Epithelial cell of esophagus (primary cell): ENCODE results near the gene PTPN12.
"Not testable (repeated sequence)": the region's sequence is repeated elsewhere in the genome, so short reads cannot be mapped to it uniquely, and the experiment has no call there.

Experiments used
- DNase-seq: peaks from one replicate; pipeline ENCODE4 v3.0.0; 2010; ENCODE audit warnings: low read depth
- H3K4me3 ChIP-seq: 2 replicates; pipeline ENCODE4 v1.5.1; 2011; ENCODE audit warnings: mild to moderate bottlenecking, low read length, control low read depth
- TF ChIP-seq, protein P1 (sequence below): IDR thresholded peaks from 2 replicates; pipeline ENCODE4 v1.5.1; 2011; ENCODE audit warnings: low read depth, mild to moderate bottlenecking, low read length, control low read depth, inconsistent platforms; ENCODE audit not compliant: insufficient read depth; ENCODE audit errors: missing control alignments

PTPN12 gene

DNA sequence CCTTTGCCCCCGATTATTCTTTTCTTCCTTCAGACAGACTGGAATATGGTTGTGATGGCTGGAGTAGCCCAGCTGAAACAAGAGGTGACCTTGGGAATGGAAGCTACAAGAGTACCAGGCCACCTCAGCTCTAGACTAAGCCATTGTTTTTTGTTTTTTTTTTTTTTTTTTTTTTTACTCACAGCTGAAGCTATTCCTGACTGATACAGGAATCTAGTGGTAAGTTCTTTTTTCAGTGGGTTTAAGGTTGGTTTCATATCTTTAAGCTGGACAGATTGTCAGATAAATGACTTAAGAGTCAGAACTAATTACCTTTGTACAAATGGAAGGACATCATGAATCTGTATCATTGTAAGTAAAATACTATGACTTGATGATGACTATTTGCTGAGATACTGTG lies 30.2 kb upstream of the PTPN12 start:
- TF ChIP-seq, protein P1, sequence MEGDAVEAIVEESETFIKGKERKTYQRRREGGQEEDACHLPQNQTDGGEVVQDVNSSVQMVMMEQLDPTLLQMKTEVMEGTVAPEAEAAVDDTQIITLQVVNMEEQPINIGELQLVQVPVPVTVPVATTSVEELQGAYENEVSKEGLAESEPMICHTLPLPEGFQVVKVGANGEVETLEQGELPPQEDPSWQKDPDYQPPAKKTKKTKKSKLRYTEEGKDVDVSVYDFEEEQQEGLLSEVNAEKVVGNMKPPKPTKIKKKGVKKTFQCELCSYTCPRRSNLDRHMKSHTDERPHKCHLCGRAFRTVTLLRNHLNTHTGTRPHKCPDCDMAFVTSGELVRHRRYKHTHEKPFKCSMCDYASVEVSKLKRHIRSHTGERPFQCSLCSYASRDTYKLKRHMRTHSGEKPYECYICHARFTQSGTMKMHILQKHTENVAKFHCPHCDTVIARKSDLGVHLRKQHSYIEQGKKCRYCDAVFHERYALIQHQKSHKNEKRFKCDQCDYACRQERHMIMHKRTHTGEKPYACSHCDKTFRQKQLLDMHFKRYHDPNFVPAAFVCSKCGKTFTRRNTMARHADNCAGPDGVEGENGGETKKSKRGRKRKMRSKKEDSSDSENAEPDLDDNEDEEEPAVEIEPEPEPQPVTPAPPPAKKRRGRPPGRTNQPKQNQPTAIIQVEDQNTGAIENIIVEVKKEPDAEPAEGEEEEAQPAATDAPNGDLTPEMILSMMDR = no peak
- no peak overlapping the region for H3K4me3 ChIP-seq
- DNase-seq = no peak

DNA sequence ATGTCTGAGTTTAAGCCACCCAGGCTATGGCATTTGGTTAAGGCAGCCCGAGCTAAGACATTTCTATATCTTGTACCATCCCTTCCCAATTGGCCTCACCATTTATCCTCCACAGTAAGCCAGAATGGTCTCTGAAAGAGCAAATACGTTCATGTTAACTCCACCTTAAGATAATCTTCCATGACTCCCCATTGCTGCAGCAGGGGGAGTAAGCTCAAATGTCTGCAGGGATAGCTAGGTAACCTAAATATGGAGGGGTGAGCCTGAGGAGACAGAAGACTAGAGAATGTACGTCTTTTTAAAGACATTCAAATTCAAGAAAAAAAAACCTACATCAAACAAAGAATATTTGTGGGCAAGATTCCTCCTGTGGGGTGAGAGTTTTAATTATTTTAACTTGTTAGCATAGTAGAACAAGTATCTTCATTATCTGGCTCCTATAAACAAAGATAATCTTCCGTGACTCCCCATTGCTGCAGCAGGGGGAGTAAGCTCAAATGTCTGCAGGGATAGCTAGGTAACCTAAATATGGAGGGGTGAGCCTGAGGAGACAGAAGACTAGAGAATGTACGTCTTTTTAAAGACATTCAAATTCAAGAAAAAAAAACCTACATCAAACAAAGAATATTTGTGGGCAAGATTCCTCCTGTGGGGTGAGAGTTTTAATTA lies 24.0 kb upstream of the PTPN12 start:
- H3K4me3 ChIP-seq, DNase-seq: not testable (repeated sequence)

DNA sequence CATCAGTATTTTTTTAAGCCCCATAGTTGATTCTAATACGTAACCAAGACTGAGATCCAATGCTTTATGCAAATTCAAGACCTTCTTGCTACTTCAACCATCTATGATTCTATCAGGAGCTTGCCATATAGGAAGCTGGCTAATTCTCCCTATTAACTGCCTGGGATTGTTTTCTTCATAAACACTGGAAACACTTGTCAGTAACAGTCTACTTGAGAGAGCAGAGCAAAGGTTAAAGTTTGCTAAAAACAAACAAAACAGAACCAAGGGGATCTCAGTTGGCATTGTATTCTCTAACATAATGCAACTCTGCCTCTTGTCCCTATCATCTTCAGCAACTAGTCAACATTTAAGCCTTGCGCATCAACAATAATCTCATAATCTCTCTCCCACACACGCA lies 21.0 kb upstream of the PTPN12 start:
- H3K4me3 ChIP-seq = no peak overlapping the region
- TF ChIP-seq, protein P1 = no peak
- no peak for DNase-seq

DNA sequence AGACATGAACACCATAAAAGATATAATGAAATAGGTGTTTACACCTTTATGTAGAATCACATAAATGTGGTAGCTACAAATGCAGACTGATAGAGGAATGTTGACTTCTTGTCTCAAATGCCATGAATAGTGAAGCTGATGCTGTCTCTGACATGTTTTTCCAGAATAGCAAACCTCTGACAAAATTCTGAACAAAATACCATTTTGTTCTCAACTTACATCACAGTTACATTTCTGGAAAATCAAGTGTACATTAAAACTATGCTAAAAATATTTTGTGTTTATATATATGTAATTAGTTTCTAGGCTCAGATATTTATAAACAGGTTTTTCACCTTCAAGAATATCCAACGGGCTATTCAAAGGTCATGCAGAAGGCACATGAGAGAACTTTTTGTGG lies 16.8 kb upstream of the PTPN12 start:
- no peak overlapping the region for H3K4me3 ChIP-seq
- TF ChIP-seq, protein P1 = no peak

DNA sequence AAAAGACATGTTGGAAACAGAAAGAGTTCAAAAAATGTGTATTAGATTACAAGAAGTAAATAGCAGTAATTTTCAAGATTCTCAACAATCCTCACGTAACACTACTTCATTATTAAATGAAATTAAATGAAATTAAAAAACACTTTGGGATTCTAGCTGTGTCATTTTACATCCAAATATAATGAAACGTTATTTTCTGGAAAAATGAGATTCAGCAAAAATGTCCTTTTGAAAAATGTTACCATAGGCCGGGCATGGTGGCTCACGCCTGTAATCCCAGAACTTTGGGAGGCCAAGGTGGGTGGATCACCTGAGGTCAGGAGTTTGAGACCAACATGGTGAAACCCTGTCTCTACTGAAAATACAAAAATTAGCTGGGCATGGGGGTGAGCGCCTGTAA lies 15.6 kb upstream of the PTPN12 start:
- not testable (repeated sequence) for H3K4me3 ChIP-seq, DNase-seq

More for the DNA sequence above, 16.8 kb upstream of the PTPN12 start:
- no peak for DNase-seq

DNA sequence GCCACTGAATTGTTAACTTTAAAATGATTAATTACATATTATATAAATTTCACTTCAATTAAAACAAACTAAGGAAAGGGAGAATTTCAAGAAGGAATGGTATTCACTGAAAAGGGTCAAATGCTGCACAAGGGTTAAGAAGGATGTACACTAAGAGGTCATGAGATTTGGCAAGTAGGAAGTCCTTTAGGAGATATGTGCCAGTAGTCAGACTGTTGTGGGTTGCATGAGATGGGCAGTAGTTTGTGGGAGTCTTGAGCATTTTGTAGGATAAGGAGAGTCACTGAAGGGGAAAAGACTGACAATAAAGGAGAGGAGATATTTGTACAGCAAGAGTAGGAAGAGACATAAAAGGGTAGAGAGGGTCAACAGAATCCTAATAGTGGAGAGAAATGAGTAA lies 12.4 kb upstream of the PTPN12 start:
- TF ChIP-seq, protein P1 = no peak
- DNase-seq = no peak
- H3K4me3 ChIP-seq = no peak overlapping the region

DNA sequence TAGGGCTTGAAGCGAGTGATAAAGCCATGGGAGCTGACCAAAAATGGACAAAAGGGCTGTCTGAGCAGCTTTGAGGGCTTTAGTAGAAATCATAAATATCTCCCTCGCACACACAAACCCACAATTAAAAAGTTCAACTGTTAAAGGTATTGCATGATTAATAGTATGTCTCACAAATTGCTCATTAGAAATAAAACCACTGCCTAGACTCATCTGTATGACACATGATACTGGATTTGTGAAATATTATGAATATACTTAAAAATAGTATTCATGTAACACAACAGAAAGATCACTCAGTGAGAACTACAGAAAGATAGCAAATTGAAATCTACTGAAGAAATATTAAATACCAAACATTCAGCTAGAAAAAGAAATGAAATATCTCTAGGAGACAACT lies 11.9 kb upstream of the PTPN12 start:
- TF ChIP-seq, protein P1 = no peak
- no peak overlapping the region for H3K4me3 ChIP-seq
- peak; percentile 80 for DNase-seq

DNA sequence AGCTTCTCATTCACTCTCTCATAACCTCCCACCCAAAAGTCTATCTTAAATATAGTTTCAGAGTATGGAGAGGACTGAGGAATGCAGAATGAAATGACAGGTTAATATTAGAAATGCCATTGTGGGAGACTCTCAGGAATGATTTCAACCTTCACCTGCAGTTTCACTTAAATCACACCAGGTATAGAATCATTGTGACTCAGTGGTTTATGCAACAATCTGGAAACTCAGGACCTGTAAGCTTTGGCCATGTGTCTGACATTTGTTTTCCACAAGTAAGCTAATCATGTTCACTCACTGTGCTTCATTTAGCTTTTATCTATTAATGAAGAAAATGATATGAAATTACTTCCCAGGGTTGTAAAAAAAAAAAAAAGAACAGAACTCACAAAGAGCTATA lies 8.7 kb upstream of the PTPN12 start:
- peak; percentile 97 for DNase-seq
- H3K4me3 ChIP-seq = no peak overlapping the region
- TF ChIP-seq, protein P1 = no peak
